Heart left ventricle (tissue), 16 donors: ENCODE results near the gene COL15A1. TPM values are rescaled to one million over a fixed set of nuclear protein-coding genes. Genes with fewer than 3 reads are reported as not detected.
"Not testable (repeated sequence)": the region's sequence is repeated elsewhere in the genome, so short reads cannot be mapped to it uniquely, and the experiment has no call there.

Experiments used
- ATAC-seq, 4 donors: fragments of 200-7000 bp; cut with Tn5 transposase; one replicate each; pipeline ENCODE4 v1.9.1; 2020 to 2022; ENCODE audit warnings: moderate library complexity in 4 of 4, mild to moderate bottlenecking in 3 of 4, moderate number of reproducible peaks in 1 of 4
- DNase-seq, 5 donors: peaks; one replicate each; pipeline ENCODE4 v3.0.0-alpha.2; 2020
- H3K27ac ChIP-seq, 12 donors: fragments of 200-600 bp; sonication (generic) in 4 of 12; one replicate each; pipeline versions ENCODE4 v1.5.0 to v1.8.0; 2016 to 2022; ENCODE audit warnings: mild to moderate bottlenecking in 2 of 12
- H3K27me3 ChIP-seq, 9 donors: fragments of 200-600 bp; sonication (generic) in 2 of 9; one replicate each; pipeline versions ENCODE4 v1.5.1 to v1.8.0; 2016 to 2022; ENCODE audit warnings: mild to moderate bottlenecking in 3 of 9
- H3K36me3 ChIP-seq, 9 donors: fragments of 200-600 bp; sonication (generic) in 2 of 9; one replicate each; pipeline versions ENCODE4 v1.5.0 to v1.8.0; 2018 to 2022; ENCODE audit warnings: mild to moderate bottlenecking in 2 of 9
- H3K4me1 ChIP-seq, 12 donors: fragments of 200-600 bp; sonication (generic) in 4 of 12; one replicate each; pipeline versions ENCODE4 v1.5.0 to v1.8.0; 2016 to 2022; ENCODE audit warnings: mild to moderate bottlenecking in 3 of 12
- H3K4me3 ChIP-seq, 12 donors: fragments of 200-600 bp; sonication (generic) in 4 of 12; one replicate each; pipeline versions ENCODE4 v1.5.0 to v1.8.0; 2017 to 2022; ENCODE audit warnings: mild to moderate bottlenecking in 9 of 12, moderate library complexity in 4 of 12
- H3K9me3 ChIP-seq, 12 donors: fragments of 200-600 bp; sonication (generic) in 4 of 12; one replicate each; pipeline versions ENCODE4 v1.5.0 to v1.8.0; 2016 to 2022; ENCODE audit warnings: mild to moderate bottlenecking in 1 of 12
- POLR2A ChIP-seq, 2 donors: fragments of 450-650 bp; IDR thresholded peaks; one replicate each; pipeline ENCODE4 v1.6.1; 2017; ENCODE audit warnings: antibody characterized with exemption in 2 of 2, mild to moderate bottlenecking in 2 of 2, moderate library complexity in 2 of 2
- WGBS, 4 donors: extraction: QIAGEN DNeasy Blood & Tissue Kit in 2 of 4; methylation state at CpG; one replicate each; pipeline versions ENCODE4 v1.1.5 to v1.1.7; 2013 to 2018; 5-methylcytosine and 5-hydroxymethylcytosine counted together
- intact Hi-C, 10 donors: fragments of 100-400 bp; cut with DNase I; formaldehyde crosslinking; loops; one replicate each; pipeline versions ENCODE4 v1.11.1 to v1.14.2; 2022
- polyA plus RNA-seq, 2 donors: library from polyadenylated mRNA; stranded (reverse); fragments of 200-250 nt; gene quantifications; one replicate each; pipeline ENCODE4 v1.2.3, GENCODE V29; 2013
- total RNA-seq, 9 donors: library from RNA; depleted of rRNA in 2 of 9; stranded (reverse); fragments of >200 nt in 2 of 9; fragmentation: NEBNext Ultra II Directional in 3 of 9; extraction: Animal tissue kit (Norgen Biotek cat#: 25700) in 3 of 9; gene quantifications; one replicate each; pipeline versions ENCODE4 v1.1.0 to v1.2.4, GENCODE V29; 2016 to 2023
- TF ChIP-seq, protein P1 (sequence below), 12 donors: fragments of 200-600 bp; sonication (generic) in 4 of 12; IDR thresholded peaks; one replicate each; pipeline versions ENCODE4 v1.5.0 to v1.8.0; 2018 to 2022; ENCODE audit warnings: antibody characterized with exemption in 12 of 12, mild to moderate bottlenecking in 5 of 12
- donor health status: ischemic (EF 13 %, LVEDD 7.1; RV severe dilation, severe dysfunction).
- donor health status: healthy with polysubstance abuse.
- donor health status: DM: no; HTN: yes; CAD: no.
- donor health status: DM: no; HTN: no; CAD: no.
- donor health status: ischemic (EF 25% LVEDD 6.9; RV normal size, moderate dysfunction).
- donor health status: ischemic (EF 25% LVEDD 5.7; RV mildly dilated, moderate dysfunction).
- donor health status: healthy.
- donor health status: DM: yes; HTN: yes; CAD: no.
- donor health status: ischemic (EF 35%, LVEDD 5.7; RV mildly dilated, moderate dysfunction).
- donor health status: nonischemic (EF 11% LVEDD 7.7; RV severe dilation, severe dysfunction).
- donor health status: DM: yes; HTN: yes; CAD: no.
- donor health status: PGD.
- donor health status: ischemic (EF 29% LVEDD 5.4; RV normal size, mild dysfunction).
- donor health status: nonischemic (EF 23%, LVEDD 6.1; RV moderate dilation, normal function).

COL15A1 gene
- total and polyA plus RNA-seq, 11 donors: 12.4 to 81.0 (median 38.8) TPM

DNA sequence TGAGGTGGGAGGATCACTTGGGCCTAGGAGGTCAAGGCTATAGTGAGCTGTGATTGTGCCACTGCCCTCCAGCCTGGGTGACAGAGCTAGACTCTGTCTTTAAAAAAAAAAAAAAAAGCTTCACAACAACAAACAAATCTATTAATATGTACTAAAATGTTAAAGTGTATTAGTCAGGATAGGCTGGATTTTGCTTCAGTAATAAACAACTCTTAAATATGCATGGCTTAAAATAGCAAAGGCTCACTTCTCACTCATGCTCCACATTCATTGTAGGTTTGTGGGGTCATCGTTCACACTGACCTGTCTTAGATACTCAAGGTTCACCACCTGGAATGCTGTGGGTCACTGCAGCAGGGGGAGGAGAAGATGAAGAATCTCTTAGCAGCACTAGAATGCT is 33.8 kb upstream of the COL15A1 start:
- Histone ChIP-seq H3K27ac (no peak overlapping the region), H3K9me3 (no peaks in the 10 kb centered on the region), H3K4me3 (no peak overlapping the region), H3K36me3 (no peaks in the 10 kb centered on the region), H3K27me3 (no peaks in the 10 kb centered on the region), H3K4me1 (peaks cover 3 to 47% (median 29%) of the 10 kb centered on the region in 12 donors)
- no peak for ATAC-seq
- DNase-seq: no peak
- WGBS, 4 donors: 90 to 97% (median 94%) methylated on average over 1 of the region's 1 CpG
- TF ChIP-seq, protein P1, sequence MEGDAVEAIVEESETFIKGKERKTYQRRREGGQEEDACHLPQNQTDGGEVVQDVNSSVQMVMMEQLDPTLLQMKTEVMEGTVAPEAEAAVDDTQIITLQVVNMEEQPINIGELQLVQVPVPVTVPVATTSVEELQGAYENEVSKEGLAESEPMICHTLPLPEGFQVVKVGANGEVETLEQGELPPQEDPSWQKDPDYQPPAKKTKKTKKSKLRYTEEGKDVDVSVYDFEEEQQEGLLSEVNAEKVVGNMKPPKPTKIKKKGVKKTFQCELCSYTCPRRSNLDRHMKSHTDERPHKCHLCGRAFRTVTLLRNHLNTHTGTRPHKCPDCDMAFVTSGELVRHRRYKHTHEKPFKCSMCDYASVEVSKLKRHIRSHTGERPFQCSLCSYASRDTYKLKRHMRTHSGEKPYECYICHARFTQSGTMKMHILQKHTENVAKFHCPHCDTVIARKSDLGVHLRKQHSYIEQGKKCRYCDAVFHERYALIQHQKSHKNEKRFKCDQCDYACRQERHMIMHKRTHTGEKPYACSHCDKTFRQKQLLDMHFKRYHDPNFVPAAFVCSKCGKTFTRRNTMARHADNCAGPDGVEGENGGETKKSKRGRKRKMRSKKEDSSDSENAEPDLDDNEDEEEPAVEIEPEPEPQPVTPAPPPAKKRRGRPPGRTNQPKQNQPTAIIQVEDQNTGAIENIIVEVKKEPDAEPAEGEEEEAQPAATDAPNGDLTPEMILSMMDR (IDR thresholded peaks at IDR 0.05): no peak
- no peak for TF ChIP-seq POLR2A (IDR thresholded peaks at IDR 0.05)
- intact Hi-C loops: loop anchor here in 2 of 10 donors (2.0 to 5.0 kb wide), 3 partner anchors 43 to 62 kb away; no protein-coding TSS in a partner anchor

DNA sequence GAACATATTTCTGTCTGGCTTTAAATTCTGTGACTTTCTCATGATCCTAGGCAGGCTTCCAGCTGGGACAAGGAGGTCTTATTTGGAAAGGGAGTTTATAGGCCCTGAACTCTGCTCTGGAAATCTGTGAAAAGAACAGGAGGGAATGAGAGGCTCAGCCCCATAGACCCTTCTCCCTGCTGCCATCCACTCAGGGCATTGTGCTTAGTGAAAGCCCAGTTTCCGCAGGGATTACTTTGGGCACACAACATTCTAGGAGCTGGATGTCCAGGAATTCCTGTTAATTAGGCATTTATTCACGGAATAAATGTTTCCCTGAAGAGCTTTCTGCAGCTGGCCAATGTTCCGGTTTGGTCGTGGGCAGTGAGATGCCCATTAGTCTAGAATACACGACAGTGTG is 32.7 kb upstream of the COL15A1 start:
- DNase-seq (no peak), ATAC-seq (no peak)
- no peak overlapping the region for H3K4me3 ChIP-seq
- WGBS, 4 donors: 71 to 83% (median 79%) methylated on average over 5 of the region's 5 CpGs
- intact Hi-C loops: no loop called here
- peaks cover 3 to 48% (median 31%) of the 10 kb centered on the region in 12 donors for H3K4me1 ChIP-seq
- H3K27ac ChIP-seq: peak overlapping the region in 1 of 12 donors; percentile 5
- no peaks in the 10 kb centered on the region for H3K9me3 ChIP-seq
- no peak for TF ChIP-seq POLR2A (IDR thresholded peaks at IDR 0.05)
- TF ChIP-seq, protein P1 (IDR thresholded peaks at IDR 0.05): no peak
- H3K27me3 ChIP-seq: no peaks in the 10 kb centered on the region
- no peaks in the 10 kb centered on the region for H3K36me3 ChIP-seq

DNA sequence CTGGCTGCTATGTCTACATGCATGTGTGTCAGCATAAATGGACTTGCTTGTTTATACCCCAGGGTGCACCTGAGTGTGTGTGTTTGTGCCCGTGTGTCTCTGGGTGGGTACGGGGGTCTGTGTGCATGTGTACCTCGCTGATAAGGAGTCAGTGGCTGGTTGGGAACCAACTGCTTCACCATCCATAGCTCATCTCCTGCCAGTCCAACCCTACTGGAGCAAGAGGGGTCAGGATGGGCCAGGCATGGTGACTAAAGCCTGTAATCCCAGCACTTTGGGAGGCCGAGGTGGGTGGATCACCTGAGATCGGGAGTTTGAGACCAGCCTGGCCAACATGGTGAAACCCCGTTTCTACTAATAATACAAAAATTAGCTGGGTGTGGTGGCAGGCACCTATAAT is 32.0 kb upstream of the COL15A1 start:
- H3K36me3 ChIP-seq, intact Hi-C loops, H3K9me3 ChIP-seq, ATAC-seq, H3K27ac ChIP-seq, H3K4me3 ChIP-seq, H3K27me3 ChIP-seq, DNase-seq: not testable (repeated sequence)
- peaks cover 0 to 51% (median 32%) of the 10 kb centered on the region in 12 donors for H3K4me1 ChIP-seq
- WGBS, 4 donors: 90 to 98% (median 95%) methylated on average over 6 of the region's 6 CpGs

DNA sequence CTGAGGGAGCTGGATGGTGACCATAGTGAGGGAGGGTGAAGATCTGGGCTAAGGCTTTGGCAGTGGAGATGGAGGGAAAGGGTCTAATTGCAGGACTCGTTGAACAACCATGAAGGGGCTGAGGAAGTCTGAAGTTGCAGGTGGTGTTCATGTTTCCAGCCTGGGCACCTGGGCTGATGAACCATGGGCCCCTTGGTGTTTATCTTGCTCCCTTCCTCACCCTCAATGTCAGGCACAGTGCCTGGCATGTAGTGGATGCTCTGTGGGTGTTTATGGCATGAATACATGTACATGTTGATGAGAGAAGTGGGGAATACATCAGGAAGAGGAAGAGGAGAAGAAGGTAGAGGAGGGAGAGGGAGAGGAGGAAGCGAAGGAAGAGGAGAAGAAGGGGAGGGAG is 31.3 kb upstream of the COL15A1 start:
- ATAC-seq: no peak
- no peak for DNase-seq
- H3K36me3 ChIP-seq: no peaks in the 10 kb centered on the region
- peaks cover 0 to 51% (median 31%) of the 10 kb centered on the region in 12 donors for H3K4me1 ChIP-seq
- intact Hi-C loops: no loop called here
- TF ChIP-seq, protein P1 (IDR thresholded peaks at IDR 0.05): no peak
- no peak for TF ChIP-seq POLR2A (IDR thresholded peaks at IDR 0.05)
- WGBS, 4 donors: 82 to 92% (median 87%) methylated on average over 2 of the region's 2 CpGs
- no peaks in the 10 kb centered on the region for H3K9me3 ChIP-seq
- H3K27me3 ChIP-seq: no peaks in the 10 kb centered on the region
- H3K4me3 ChIP-seq: no peak overlapping the region
- peak overlapping the region in 3 of 12 donors; percentile 32 to 51 (median 39) for H3K27ac ChIP-seq

DNA sequence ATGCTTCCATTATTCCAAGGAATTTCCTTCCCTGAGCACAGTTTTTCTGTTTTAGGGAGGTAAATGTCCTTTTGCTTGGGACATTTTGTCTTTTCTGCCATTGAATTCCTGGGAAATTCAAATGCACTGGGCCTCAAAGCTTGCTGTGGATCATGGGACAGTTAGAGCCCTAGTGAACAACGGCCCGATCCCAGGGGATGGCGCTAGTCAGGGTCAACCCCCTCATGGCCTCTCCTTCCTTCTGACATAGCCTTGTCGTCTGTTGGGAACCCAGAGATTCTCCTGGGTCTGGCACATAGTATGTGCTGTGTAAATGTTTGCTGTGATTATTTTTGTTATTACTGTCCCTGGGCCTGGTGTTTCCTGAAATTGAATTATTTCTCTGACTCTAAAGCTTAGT is 30.7 kb upstream of the COL15A1 start:
- H3K9me3 ChIP-seq: no peaks in the 10 kb centered on the region
- intact Hi-C loops: no loop called here
- peak overlapping the region in 3 of 12 donors; percentile 32 to 51 (median 39) for H3K27ac ChIP-seq
- H3K4me1 ChIP-seq: peaks cover 0 to 51% (median 30%) of the 10 kb centered on the region in 12 donors
- ATAC-seq: no peak
- H3K27me3 ChIP-seq: no peaks in the 10 kb centered on the region
- WGBS, 4 donors: 63 to 76% (median 73%) methylated on average over 4 of the region's 4 CpGs
- peak in 3 of 5 donors; percentile 35 to 62 (median 56) for DNase-seq
- no peak overlapping the region for H3K4me3 ChIP-seq
- TF ChIP-seq, protein P1 (IDR thresholded peaks at IDR 0.05): no peak
- no peak for TF ChIP-seq POLR2A (IDR thresholded peaks at IDR 0.05)
- H3K36me3 ChIP-seq: no peaks in the 10 kb centered on the region
